ENCODE results near the gene OTOF.

OTOF gene

GRCh38 chr2:26412091-26412673 lies 65.7 kb downstream of the OTOF start:
- no peak for DNase-seq (ENCODE audit: low read depth in 3 of 3)

- no peak for DNase-seq (ENCODE audit: low read depth in 3 of 3)
Measured at GRCh38 chr2:26411419-26411818, 66.5 kb downstream of the OTOF start.

- no peak for DNase-seq (ENCODE audit: low read depth in 3 of 3)
Measured at GRCh38 chr2:26410764-26411243, 67.1 kb downstream of the OTOF start.

GRCh38 chr2:26409785-26410184 lies 68.1 kb downstream of the OTOF start:
- DNase-seq (ENCODE audit: low read depth in 3 of 3): no peak

- DNase-seq (ENCODE audit: low read depth in 3 of 3): no peak
Measured at GRCh38 chr2:26407526-26407925, 70.4 kb downstream of the OTOF start.

Data from stimulated activated CD4-positive, alpha-beta T cell treated with anti-CD3 and anti-CD28 coated beads, TNF-alpha, amount 100 ng/mL, for 24 hours (primary cell).